Activated naive CD8-positive, alpha-beta T cell treated with anti-CD3 and anti-CD28 coated beads, Interleukin-2, amount 10 ng/mL, durations not matched to agents 7 days and 5 days (primary cell): ENCODE data around the gene PLEKHH3. TPM values are rescaled to one million over a fixed set of nuclear protein-coding genes. Genes with fewer than 3 reads are reported as not detected.
A peak's percentile ranks its signal among the peaks of the same experiment; 100 is the strongest.
"Not testable (repeated sequence)": the region's sequence is repeated elsewhere in the genome, so short reads cannot be mapped to it uniquely, and the experiment has no call there.

Experiments
- ATAC-seq: fragments of 150-1000 bp; cut with Tn5 transposase; one replicate; pipeline ENCODE4 v1.10.0; 2021; ENCODE audit warnings: low read depth, moderate library complexity
- POLR2A ChIA-PET: fragments of 350-600 bp; sonication (Branson Sonifier 250); formaldehyde crosslinking; loops from one replicate; lab custom pipeline; 2021; ENCODE audit warnings: antibody characterized with exemption; lab: Charles Lee
- DNase-seq: peaks from one replicate; pipeline ENCODE4 v3.0.0; 2021
- H3K27ac Mint-ChIP-seq: one replicate; pipeline ENCODE4 v1.8.0; 2022; ENCODE audit warnings: mild to moderate bottlenecking, mixed read lengths
- H3K27me3 Mint-ChIP-seq: one replicate; pipeline ENCODE4 v1.8.0; 2022; ENCODE audit warnings: mild to moderate bottlenecking, moderate library complexity, mixed read lengths
- H3K36me3 Mint-ChIP-seq: one replicate; pipeline ENCODE4 v1.8.0; 2021; ENCODE audit warnings: mild to moderate bottlenecking, mixed read lengths
- H3K4me1 Mint-ChIP-seq: one replicate; pipeline ENCODE4 v1.8.0; 2021; ENCODE audit warnings: mixed read lengths
- H3K4me3 Mint-ChIP-seq: one replicate; pipeline ENCODE4 v1.8.0; 2022; ENCODE audit warnings: mild to moderate bottlenecking, moderate library complexity, mixed read lengths
- H3K9me3 Mint-ChIP-seq: one replicate; pipeline ENCODE4 v1.8.0; 2021; ENCODE audit warnings: mixed read lengths
- total RNA-seq, 2 experiments: library from RNA; stranded (reverse); gene quantifications; one replicate each; pipeline ENCODE4 v1.2.3, GENCODE V29; 2021

Gene PLEKHH3
- total RNA-seq, 2 experiments from 2014 or later, result 0.94 to 1.8 TPM

DNA sequence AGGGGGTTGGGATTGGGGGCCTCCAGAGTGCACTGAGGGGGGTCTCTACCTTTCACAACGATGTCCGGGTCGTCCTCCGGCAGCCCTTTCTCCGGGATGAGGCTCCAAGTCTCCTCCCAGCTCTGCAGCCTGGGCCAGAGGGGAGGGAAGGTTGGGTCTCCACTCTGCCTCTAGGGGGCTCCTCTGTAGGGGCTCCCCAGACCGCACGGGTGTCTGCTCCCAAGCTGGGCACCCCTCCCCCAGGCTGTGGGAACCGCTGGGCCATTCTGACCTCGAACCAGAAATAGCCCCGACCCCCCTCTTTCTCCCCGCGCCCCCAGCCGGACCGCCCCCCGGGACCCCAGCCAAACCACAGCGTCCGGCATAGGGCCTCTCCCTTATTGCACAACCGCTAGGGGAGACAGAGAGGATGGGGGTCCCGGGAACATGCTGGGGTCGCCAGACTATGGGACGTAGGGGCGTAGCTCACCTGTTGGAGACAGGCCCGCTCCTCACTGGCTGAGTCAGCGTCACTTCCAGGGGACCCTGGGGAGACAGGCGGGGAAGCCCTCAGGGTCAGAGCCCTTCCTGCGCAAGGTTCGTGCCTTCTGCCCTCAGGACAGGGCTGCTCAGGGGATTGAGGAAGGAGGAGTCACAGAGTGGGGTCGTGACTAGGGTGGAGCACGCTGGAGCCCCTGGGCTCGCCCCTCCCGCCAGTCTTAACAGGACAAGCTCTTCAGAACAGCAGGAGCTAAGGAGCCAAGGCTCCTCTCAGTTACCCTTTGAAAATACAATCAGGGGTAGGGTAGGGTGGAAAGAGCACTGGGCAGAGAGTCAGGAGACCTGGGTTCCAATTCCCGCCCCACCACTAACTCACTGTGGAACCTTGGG is 2.7 kb downstream of the PLEKHH3 start:
- H3K27ac Mint-ChIP-seq, result no peak overlapping the region
- DNase-seq, result peak; percentile 45
- peak overlapping the region; percentile 25 for H3K4me3 Mint-ChIP-seq
- H3K36me3 Mint-ChIP-seq, result no peaks in the 10 kb centered on the region
- ATAC-seq, result no peak
- H3K4me1 Mint-ChIP-seq, result peaks cover 32% of the 10 kb centered on the region
- no peaks in the 10 kb centered on the region for H3K9me3 Mint-ChIP-seq
- POLR2A ChIA-PET, result interaction anchor here (0.8 to 1.0 kb wide), 2 partner anchors 11 to 65 kb away, joined by 3 to 4 read pairs; partner anchors contain the start of genes RETREG3 and TUBG1
- peaks cover 52% of the 10 kb centered on the region for H3K27me3 Mint-ChIP-seq

DNA sequence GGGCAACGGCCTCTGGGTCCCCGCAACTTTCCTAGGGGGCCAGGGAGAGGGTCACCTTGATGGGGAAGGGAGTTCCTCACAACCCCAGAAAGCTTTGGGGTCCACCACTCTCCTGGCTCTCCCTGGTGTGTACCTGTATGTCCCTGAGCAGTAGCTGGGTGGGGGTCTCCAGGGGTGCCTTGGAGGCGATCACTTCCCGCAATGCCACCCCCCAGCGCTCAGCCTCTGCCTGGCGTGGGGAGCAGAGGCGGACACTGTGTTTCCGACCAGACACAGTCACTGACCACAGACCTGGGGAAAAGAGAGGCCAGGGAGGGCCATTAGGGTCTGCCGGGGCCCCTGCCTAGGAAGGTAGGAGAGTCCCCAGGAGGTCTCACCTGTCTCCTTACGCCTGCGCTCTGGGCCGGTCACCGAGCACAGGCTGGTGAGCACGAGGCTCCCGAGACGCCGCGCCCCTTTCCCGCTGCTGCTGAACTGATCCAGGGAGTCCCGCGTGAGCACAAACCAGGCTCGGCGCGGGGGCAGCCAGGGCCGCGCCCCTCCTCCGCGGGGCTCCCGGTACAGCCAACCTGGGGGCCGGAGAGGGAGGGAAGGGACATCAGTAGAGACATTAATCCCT is 3.4 kb downstream of the PLEKHH3 start:
- H3K4me3 Mint-ChIP-seq, result no peak overlapping the region
- H3K4me1 Mint-ChIP-seq, result peaks cover 31% of the 10 kb centered on the region
- H3K27ac Mint-ChIP-seq, result no peak overlapping the region
- POLR2A ChIA-PET, result interaction anchor here (1.0 kb wide), 1 partner anchor 15 kb away, joined by 3 read pairs; no protein-coding TSS in a partner anchor
- peaks cover 56% of the 10 kb centered on the region for H3K27me3 Mint-ChIP-seq
- ATAC-seq (no peak), DNase-seq (peak; percentile 32)
- no peaks in the 10 kb centered on the region for H3K9me3 Mint-ChIP-seq
- H3K36me3 Mint-ChIP-seq, result no peaks in the 10 kb centered on the region

GRCh38 chr17:42672038-42672437 is 4.8 kb downstream of the PLEKHH3 start:
- POLR2A ChIA-PET, result interaction anchor here (1.0 kb wide), 1 partner anchor 14 kb away, joined by 3 read pairs; no protein-coding TSS in a partner anchor
- Mint-ChIP-seq H3K4me3 (no peak overlapping the region), H3K36me3 (no peaks in the 10 kb centered on the region), H3K4me1 (peaks cover 23% of the 10 kb centered on the region), H3K27ac (no peak overlapping the region), H3K27me3 (peaks cover 56% of the 10 kb centered on the region), H3K9me3 (no peaks in the 10 kb centered on the region)
- DNase-seq (peak; percentile 33), ATAC-seq (no peak)

- no peaks in the 10 kb centered on the region for H3K36me3 Mint-ChIP-seq
- ATAC-seq (no peak), DNase-seq (peak; percentile 44)
- no peaks in the 10 kb centered on the region for H3K9me3 Mint-ChIP-seq
- peaks cover 52% of the 10 kb centered on the region for H3K27me3 Mint-ChIP-seq
- peaks cover 18% of the 10 kb centered on the region for H3K4me1 Mint-ChIP-seq
- no peak overlapping the region for H3K27ac Mint-ChIP-seq
- peak overlapping the region; percentile 68 for H3K4me3 Mint-ChIP-seq
- POLR2A ChIA-PET, result interaction anchor here (1.1 to 1.4 kb wide), 3 partner anchors 16 to 62 kb away, joined by 3 read pairs; partner anchors contain the start of genes RETREG3 and TUBG1
These were observed 5.8 kb downstream of the PLEKHH3 start for GRCh38 chr17:42670789-42671657.

DNA sequence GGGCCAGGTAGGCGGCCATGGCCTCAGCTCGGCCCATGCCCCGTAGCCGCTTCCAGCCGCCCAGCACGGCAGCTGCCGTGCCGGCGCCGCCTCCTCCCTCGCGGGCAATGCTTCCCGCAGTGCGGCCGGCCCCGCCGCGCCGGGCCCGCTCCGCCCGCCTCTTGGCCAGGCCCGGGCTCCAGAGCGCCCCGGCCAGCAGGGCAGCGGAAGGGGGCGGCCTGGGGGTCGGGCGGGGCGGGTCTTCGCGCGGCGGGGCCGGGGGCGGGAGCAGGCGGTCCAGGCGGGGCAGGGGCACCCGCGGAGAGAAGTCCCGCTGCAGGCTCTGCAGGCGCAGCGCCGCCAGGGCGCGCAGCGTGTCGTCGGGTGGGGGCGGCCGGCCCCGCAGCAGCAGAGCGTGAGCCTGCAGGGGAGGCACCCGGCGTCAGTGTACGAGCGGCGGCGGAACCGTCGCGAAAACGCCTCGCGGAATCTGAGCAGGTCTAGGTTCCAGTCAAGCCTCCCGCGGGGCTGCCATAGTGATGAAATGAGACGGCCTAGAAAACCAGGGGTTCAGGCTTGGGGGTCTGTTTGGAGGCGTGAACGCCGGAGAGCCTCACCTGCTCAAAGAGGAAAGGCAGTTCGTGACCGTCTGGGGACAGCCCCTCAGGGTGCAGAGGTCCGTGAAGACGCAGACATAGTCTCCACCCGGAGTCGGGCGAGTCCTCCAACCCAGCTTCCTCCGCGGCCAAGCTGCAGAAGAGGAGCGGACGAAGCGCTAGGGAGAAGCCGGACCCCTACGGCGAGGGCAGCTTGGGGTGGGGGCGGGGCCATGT is 6.6 kb downstream of the PLEKHH3 start:
- Mint-ChIP-seq H3K27ac (no peak overlapping the region), H3K27me3 (peaks cover 52% of the 10 kb centered on the region), H3K36me3 (peaks cover 4% of the 10 kb centered on the region), H3K4me3 (peak overlapping the region; percentile 68), H3K9me3 (no peaks in the 10 kb centered on the region), H3K4me1 (peaks cover 18% of the 10 kb centered on the region)
- peak; percentile 66 for DNase-seq
- ATAC-seq, result peak; percentile 67
- POLR2A ChIA-PET, result interaction anchor here (1.1 to 1.4 kb wide), 3 partner anchors 17 to 61 kb away, joined by 3 read pairs; partner anchors contain the start of genes RETREG3 and TUBG1

- H3K4me3 Mint-ChIP-seq, result peak overlapping the region; percentile 29
- DNase-seq (no peak), ATAC-seq (no peak)
- peaks cover 16% of the 10 kb centered on the region for H3K4me1 Mint-ChIP-seq
- POLR2A ChIA-PET, result interaction anchor here (1.3 kb wide), 1 partner anchor 91 kb away, joined by 4 read pairs; no protein-coding TSS in a partner anchor
- peaks cover 46% of the 10 kb centered on the region for H3K27me3 Mint-ChIP-seq
- H3K36me3 Mint-ChIP-seq, result peaks cover 4% of the 10 kb centered on the region
- no peak overlapping the region for H3K27ac Mint-ChIP-seq
- H3K9me3 Mint-ChIP-seq, result no peaks in the 10 kb centered on the region
These were observed 7.2 kb downstream of the PLEKHH3 start for GRCh38 chr17:42669705-42669976.

DNA sequence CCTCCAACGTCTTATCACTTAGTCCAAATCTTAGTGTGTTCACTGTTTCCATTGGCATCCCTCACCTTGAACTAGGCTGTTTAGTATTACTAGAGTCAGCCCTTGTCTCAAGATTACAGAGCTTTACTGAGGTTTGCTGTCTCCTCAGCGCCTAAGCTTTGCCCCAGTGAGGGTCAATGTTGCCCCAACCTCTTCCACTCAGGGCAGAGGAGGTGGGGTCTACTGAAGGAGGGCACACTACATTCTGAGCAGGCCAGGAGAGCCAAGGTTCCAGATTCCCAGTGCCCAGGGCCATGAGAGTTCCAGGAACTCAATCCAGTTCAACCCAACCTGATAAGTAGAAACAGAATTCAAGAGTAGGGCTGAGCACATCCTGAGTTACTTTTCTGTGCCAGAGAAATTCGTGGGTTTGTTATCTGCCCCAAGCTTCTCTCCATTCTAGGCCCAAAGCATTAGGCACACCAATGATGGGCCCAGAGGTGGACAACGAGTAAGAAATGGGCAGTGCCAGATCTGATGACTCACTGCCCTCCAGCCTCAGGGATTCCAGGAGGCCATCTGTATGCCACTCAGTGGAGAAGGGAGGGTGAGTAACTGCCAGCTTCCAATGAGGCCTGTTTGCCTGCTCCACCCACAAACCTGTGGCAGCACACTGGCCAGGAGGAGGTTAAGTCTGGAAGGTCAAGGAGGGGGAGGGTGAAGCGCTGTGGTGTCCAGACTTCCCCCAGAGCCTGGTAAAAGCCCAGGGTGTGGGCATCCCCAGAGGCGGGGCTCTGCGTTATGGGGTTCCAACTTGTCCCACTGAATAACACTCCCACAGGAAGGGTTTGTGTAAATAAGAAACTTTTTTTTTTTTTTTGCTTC is 9.5 kb downstream of the PLEKHH3 start:
- H3K4me3 Mint-ChIP-seq, result no peak overlapping the region
- H3K27me3 Mint-ChIP-seq, result peaks cover 29% of the 10 kb centered on the region
- no peak for DNase-seq
- H3K4me1 Mint-ChIP-seq, result peaks cover 12% of the 10 kb centered on the region
- POLR2A ChIA-PET, result interaction anchor here (1.7 kb wide), 1 partner anchor 9 kb away, joined by 5 read pairs; the partner anchor contains the start of gene PLEKHH3
- ATAC-seq, result no peak
- no peaks in the 10 kb centered on the region for H3K9me3 Mint-ChIP-seq
- H3K36me3 Mint-ChIP-seq, result peaks cover 4% of the 10 kb centered on the region
- no peak overlapping the region for H3K27ac Mint-ChIP-seq

- H3K27ac Mint-ChIP-seq, DNase-seq, H3K4me1 Mint-ChIP-seq, H3K9me3 Mint-ChIP-seq, H3K4me3 Mint-ChIP-seq, POLR2A ChIA-PET, H3K36me3 Mint-ChIP-seq, ATAC-seq: not testable (repeated sequence)
- H3K27me3 Mint-ChIP-seq, result peaks cover 20% of the 10 kb centered on the region
These were observed 10.7 kb downstream of the PLEKHH3 start for GRCh38 chr17:42666126-42666525.

DNA sequence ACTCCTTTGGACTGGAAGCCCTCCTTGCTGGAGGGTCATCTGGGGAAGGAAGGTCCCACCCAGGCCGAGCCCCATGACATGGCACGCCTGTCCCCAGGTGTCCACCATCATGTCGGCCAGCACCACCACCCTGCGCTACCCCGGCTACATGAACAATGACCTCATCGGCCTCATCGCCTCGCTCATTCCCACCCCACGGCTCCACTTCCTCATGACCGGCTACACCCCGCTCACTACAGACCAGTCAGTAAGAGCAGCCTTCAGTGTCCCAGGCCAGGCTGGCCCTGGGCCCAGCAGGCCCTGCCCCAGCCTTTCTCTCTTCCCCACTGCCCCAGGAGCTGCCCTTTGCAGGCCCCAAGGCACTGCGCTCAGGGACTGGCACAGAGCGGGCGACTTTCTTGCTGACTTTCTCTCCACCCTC is 11.2 kb downstream of the PLEKHH3 start:
- Mint-ChIP-seq H3K4me1 (peaks cover 7% of the 10 kb centered on the region), H3K27me3 (peaks cover 15% of the 10 kb centered on the region), H3K4me3 (no peak overlapping the region), H3K27ac (no peak overlapping the region), H3K9me3 (no peaks in the 10 kb centered on the region), H3K36me3 (peaks cover 4% of the 10 kb centered on the region)
- DNase-seq, result no peak
- POLR2A ChIA-PET, result no interaction called here
- no peak for ATAC-seq

- H3K4me3 Mint-ChIP-seq, result no peak overlapping the region
- no peak overlapping the region for H3K27ac Mint-ChIP-seq
These were observed 16.0 kb downstream of the PLEKHH3 start for GRCh38 chr17:42660692-42661345.

DNA sequence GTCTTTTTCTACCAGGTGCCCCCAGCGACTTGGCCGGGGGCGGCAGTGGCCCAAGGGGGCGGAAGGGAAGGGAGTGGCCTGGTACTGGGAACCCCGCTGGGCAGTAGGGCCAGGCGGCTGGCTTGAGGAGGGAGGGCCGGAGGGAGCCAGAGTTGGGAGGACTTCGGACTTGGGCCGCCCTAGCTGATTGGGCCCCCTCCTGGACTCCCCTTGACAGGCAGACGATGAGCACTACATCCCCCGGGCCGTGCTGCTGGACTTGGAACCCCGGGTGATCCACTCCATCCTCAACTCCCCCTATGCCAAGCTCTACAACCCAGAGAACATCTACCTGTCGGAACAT is 16.9 kb downstream of the PLEKHH3 start:
- Mint-ChIP-seq H3K4me1 (peaks cover 20% of the 10 kb centered on the region), H3K4me3 (peak overlapping the region; percentile 14)
- not testable (repeated sequence) for H3K36me3 Mint-ChIP-seq, ATAC-seq, H3K27me3 Mint-ChIP-seq, H3K27ac Mint-ChIP-seq, H3K9me3 Mint-ChIP-seq, DNase-seq
- POLR2A ChIA-PET, result interaction anchor here (1.0 kb wide), 1 partner anchor 51 kb away, joined by 3 read pairs; the partner anchor contains the start of genes RETREG3 and TUBG1

More at GRCh38 chr17:42660692-42661345, 16.0 kb downstream of the PLEKHH3 start:
- no peak for DNase-seq
- peaks cover 2% of the 10 kb centered on the region for H3K27me3 Mint-ChIP-seq
- H3K9me3 Mint-ChIP-seq, result no peaks in the 10 kb centered on the region
- POLR2A ChIA-PET, result no interaction called here
- H3K36me3 Mint-ChIP-seq, result peaks cover 4% of the 10 kb centered on the region
- ATAC-seq, result no peak
- peaks cover 15% of the 10 kb centered on the region for H3K4me1 Mint-ChIP-seq
